Activated T-helper 1 cell treated with Interleukin-2 at 50 U/mL for 16 hours (primary cell): ENCODE data around the gene CNPY3.
A peak's percentile ranks its signal among the peaks of the same experiment; 100 is the strongest.
"Not testable (repeated sequence)": the region's sequence is repeated elsewhere in the genome, so short reads cannot be mapped to it uniquely, and the experiment has no call there.

Experiments used
- DNase-seq: peaks from one replicate; pipeline ENCODE4 v3.0.0-alpha.2; 2020; ENCODE audit warnings: low read depth

Gene CNPY3

DNA sequence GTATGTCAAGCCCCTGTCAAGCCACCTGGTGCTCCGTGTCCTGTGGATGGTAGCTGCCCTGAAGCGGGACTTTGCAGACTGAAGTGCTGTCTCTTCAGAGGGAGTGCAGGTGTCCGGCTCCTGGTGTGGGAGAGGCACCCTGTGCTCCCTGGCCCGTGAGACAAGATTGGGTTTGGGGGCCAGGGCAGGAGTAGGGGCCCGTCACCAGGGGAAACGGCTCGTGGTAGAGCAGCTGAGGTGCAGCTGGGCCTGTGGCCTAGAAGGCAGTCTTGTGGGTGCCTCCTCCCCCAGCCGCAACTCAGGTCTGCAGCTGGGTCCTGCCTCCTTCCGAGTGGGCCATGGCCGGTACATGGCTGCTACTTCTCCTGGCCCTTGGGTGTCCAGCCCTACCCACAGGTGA lies 13.5 kb upstream of the CNPY3 start, which contains the start of gene PTCRA:
PTCRA (plus strand) TSS at position 322 of the 400 bp plus-strand sequence; CDS start at position 339, 17 bp downstream.
- no peak for DNase-seq

DNA sequence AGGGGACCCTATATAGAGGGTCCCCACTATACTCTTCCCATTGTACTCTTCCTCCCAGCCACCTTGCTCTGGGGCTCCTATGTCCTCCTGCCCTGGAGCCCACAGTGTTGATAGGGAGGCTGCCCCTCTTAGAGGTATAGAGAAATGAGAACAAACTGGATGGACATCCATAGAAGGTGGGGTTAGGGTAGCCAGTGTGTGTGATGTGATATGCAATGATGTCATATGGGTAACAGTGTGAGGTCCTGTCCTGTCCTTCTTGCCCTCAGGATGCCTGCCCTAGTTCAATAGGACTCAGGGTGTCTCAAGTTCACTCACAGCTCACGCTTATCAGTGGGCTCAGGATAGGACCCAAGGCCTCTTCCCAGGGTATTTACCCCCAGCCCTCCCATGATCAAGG lies 13.0 kb upstream of the CNPY3 start:
- no peak for DNase-seq

DNA sequence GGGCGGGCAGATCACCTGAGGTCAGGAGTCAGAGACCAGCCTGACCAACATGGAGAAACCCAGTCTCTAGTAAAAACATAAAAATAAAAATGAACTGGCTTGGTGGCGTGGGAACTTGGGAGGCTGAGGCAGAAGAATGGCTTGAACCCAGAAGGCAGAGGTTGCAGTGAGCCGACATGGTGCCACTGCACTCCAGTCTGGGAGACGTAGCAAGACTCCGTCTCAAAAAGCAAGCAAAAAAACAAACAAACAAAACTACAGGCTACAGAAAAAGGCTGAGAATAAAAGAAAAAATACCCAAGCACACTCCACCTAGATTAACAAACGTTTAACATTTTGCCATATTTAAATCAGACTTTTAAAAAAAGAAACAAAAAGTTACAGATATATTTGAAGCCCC lies 7.5 kb upstream of the CNPY3 start:
- no peak for DNase-seq

DNA sequence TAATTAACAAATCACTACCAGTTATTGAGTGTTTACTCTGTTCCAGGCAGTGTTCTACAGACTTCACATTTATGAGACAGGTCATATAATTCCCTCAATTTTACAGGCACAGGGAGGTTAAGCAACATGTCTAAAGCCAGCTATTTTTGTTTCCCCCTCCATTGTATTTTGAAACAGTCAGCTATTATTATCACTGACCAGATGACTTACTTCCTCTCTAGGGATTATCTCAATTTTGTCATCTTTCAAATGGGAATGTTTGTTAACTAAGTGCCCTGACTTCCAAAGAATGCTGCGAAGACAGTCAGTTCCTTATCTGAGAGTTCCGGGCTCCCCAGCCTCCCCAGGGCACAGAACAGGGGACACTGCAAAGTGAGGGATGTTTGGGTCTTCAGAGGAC lies 5.6 kb upstream of the CNPY3 start:
- DNase-seq = no peak

DNA sequence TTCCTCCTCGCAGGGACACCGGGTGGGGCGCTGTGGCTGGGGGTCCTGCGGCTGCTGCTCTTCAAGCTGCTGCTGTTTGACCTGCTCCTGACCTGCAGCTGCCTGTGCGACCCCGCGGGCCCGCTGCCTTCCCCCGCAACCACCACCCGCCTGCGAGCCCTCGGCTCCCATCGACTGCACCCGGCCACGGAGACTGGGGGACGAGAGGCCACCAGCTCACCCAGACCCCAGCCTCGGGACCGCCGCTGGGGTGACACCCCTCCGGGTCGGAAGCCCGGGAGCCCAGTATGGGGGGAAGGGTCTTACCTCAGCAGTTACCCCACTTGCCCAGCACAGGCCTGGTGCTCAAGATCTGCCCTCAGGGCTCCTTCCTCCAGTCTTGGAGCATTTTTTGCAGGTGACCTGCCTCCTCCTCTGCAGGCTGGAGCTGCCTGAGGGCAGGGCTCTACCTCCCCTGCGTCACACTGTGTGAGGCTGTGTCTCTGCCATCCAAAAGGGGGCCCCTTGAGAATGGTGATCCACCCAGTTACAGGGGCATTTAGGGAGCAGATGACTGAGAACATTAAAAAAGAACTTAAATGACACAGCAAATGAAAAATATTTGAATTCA lies 3.9 kb upstream of the CNPY3 start:
- DNase-seq = no peak

DNA sequence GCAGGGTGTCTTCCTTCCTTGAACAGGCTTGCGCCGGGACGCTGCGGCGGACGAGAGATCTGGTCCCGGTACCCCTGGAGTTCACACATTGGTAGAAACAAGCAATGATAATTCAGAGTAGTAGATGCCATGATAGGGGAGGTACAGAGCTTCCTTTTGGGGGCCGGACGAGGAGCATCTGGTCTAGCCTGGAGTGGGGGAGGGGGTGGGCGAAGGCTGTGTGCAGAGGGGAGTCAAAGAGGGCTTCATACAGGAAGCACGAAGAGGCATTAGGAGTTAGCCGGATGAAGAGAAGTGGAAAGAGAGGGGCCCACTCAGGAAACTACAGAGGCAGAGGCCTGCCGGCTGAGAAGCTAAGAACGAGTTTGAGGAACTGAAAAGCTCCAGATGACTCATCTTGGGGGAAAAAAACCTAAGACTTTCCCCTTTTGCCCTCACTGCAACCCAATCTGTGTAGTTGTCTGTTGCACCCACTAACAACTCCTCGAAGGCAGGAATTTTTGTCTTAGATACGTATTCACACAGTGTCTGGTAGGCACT lies 611 bp downstream of the CNPY3 start:
- DNase-seq = peak; percentile 27

DNA sequence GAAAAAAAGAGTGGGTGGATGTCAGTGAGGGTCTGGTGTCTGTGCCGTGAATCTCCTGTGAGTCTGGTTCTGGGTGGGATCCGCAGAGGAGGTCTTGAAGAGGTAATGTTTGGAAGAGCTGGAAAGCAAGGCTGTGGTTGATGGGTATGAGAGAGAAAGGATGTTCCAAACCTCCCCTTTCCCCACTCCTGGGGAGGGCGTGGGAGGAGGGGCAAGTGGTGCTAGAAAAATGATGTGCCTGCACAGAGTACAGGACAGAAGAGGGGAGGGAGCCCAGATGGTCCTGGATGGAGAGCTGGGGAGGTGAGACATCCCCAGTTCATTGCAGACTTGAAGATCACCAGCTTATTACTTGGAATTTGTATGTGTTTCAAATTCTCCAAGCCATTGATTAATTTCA lies 3.1 kb downstream of the CNPY3 start:
- DNase-seq = no peak

DNA sequence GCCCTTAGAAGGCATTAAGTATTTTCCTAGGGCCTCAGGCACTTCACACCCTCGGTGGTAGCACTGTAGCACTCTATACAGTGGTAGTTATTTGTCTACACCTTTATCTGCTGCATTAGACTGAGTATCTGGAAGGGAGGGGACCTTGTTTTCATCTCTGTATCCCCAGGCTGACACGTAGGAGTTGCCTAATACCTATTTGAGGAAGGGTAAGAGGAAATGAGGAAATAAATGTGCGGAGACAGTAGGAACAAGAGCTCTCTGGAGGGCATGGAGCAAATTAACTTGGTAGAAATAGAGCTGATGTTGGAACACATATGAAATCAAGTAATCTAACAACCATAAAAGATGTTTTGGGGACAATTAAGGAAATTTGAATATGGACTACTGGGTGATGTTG lies 3.9 kb downstream of the CNPY3 start:
- no peak for DNase-seq

DNA sequence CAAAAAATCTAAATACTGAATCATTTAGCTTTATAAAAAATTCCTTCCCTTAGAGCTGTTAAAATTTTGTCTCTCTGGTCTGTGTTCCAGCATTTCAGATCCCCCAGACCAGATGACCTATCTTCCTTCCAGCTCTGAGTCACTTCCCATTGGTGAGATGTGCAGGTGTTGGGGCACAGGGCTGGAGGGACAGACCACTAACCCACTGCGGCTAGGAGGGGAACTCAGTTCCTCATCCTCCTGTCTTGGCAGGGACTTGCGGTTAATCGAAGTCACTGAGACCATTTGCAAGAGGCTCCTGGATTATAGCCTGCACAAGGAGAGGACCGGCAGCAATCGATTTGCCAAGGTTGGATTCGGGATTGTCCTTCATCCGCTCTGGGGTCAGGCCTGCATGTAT lies 6.0 kb downstream of the CNPY3 start:
- no peak for DNase-seq

DNA sequence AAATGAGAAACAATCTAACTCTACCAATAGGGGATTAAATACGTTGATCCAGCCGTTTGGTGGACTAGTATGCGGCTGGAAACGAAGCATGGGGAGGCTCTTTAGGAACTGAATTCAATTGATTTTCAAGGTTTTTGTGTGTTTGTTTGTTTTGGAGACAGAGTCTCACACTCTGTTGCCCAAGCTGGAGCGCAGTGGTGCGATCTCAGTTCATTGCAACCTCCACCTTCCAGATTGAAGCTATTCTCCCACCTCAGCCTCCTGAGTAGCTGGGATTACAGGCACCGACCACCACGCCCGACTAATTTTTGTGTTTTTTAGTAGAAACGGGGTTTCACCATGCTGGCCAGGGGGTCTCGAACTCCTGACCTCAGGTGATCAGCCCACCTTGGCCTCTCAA lies 7.1 kb downstream of the CNPY3 start:
- no peak for DNase-seq

DNA sequence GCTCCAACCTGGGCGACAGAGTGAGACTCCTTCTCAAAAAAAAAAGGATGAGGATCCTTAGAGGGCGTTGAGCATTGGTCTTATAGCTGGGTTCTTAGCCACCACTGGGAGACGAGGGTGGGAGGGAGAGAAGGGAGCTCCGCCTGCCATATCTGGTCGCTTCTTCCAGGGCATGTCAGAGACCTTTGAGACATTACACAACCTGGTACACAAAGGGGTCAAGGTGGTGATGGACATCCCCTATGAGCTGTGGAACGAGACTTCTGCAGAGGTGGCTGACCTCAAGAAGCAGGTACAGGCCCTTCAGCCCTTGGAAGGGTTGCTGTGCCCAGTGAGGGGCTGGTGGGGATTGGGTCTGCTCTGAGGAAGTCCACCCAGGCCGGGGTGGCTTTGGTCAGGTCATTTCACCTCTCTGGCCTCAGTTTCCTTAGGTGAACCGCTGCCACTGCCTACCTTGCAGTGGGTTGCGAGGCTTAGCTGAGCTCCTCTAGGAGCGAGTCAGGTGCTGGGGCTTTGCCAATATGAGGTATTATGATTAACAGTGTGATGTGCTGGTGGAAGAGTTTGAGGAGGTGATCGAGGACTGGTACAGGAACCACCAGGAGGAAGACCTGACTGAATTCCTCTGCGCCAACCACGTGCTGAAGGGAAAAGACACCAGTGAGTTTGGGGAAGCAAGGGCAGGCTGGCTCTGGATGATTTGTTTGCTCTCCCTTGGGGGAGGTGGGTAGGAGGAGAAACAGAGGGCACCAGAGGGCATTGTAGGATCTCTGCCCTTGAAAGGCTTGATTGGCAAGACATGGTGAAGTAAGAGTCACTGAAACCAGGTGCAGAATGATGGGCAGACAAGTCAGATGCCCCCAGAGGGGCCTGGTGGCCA lies 8.5 kb downstream of the CNPY3 start:
- no peak for DNase-seq

DNA sequence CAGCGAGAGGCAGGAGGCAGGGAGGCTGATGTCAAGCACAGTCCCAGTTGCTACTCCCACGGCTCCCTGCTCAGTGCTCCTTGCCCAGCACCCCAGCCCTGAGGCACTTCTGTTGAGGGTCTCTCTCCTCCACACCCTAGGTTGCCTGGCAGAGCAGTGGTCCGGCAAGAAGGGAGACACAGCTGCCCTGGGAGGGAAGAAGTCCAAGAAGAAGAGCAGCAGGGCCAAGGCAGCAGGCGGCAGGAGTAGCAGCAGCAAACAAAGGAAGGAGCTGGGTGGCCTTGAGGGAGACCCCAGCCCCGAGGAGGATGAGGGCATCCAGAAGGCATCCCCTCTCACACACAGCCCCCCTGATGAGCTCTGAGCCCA lies 9.1 kb downstream of the CNPY3 start:
- DNase-seq = no peak

DNA sequence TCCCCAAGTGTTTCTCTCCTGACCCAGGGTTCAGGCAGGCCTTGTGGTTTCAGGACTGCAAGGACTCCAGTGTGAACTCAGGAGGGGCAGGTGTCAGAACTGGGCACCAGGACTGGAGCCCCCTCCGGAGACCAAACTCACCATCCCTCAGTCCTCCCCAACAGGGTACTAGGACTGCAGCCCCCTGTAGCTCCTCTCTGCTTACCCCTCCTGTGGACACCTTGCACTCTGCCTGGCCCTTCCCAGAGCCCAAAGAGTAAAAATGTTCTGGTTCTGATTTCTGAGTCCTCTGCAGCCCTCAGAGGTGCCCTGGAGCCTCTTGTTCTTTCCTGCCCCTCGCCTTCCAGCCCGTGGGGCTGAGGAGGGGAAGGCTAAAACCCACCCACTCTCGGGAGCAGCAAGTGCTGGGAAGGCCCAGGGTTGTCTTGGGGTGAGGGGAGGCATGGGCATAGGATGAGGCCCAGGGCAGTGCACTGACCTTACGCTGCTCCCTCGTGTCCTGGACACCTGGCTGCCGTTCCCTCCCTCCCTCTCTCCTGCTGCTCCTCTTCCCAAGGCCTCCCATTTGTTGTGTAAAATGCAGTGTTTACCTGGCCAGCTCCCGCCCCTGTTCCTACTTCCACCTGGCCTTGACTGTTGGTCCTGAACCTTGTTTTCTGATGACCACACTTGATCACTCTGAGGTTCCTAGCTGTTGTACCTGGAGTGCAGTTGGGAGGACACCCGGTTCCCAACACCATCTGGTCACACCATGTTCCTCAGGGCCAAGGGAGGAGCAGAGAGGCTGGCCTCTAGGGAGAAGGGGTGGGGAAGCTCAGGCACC lies 9.9 kb downstream of the CNPY3 start:
- no peak for DNase-seq

DNA sequence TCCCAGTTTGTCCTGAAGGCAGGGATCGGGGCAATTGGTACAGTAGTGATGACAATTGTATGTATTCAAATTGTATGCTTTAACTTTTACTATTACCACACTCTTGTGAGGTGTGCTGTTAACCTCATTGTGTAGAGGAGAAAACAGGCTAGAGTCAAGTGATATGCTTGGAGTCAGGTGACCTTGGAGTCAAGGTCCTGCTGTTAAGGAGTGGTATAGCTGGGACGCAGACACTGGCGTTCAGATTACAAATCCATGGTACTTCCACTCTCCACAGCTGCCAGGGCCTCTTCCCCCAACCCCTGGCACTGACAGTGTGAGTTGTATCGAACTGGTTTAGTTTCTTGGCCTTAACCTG lies 10.5 kb downstream of the CNPY3 start:
- DNase-seq = no peak

DNA sequence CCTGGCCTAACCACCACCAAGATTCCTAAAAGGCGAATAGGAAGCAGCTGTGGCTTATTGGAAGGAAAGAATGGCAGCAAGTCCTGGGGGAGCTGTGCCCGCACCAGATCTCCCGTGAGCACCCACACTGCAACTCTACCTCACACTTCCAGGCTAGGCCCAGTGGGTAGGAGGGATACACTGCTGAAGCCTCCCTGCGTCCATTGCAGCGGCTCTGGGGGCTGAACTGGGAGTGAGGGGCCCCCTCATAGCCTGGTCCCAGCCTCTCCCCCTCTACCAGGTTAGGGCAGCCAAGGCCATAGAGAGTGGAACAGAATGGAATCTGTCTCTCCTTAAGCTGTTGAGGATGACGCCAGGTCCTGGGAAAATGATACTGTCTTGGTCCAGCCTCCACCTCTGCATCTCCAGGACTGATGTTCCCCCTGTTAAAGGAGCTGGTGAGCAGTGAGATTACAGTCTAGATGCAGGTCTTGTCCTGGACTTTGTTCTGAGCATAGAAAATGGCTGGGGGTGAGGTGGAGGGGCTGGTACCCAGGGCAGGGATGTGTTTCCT lies 11.3 kb downstream of the CNPY3 start:
- DNase-seq = no peak

DNA sequence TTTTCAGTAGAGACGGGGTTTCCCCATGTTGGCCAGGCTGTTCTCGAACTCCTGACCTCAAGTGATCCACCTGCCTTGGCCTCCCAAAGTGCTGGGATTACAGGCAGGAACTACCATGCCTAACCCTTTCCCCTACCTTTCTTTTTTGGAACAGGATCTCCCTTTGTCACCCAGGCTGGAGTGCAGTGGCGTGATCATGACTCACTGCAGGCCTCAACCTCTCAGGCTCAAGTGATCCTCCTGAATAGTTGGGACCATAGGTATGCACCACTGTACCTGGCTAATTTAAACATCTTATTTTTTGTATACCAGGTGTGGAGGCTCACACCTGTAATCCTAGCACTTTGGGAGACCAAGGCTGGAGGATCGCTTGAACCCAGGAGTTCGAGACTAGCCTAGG lies 12.1 kb downstream of the CNPY3 start:
- DNase-seq = not testable (repeated sequence)

DNA sequence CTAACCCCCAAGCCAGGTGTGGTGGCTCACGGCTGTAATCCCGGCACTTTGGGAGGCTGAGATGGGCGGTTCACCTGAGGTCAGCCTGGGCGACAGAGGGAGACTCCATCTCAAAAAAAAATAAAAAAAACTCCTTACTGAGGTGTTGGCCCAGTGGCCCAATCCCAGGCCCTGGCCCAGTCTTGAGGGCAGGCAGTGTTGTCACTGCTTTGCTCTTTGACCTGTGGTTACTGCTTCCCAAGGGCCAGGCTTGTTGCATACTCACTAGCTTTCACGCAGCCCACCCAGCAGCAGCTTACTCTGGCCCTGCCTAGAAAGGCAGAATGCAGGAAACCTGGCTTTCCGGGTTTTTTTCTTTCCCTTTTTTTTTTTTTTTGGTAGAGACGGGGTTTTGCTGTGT lies 13.2 kb downstream of the CNPY3 start:
- DNase-seq = no peak

DNA sequence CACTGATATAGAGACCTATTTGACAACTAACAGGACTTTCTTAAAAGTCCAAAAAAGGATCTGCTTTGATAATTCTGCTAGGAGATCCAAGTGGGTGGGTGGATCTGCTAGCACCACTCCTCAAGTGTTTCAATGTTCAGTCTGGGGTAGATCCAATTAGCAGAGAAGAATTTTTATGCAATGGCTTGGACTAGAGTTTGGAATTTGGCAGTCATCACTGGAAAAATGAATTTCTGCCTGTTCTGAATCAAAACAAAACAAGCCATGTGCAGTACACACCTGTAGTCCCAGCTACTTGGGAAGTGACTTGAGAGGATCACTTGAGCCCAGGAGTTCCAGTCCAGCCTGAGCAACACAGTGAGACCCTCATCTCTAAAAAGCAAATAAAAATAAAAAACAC lies 18.7 kb downstream of the CNPY3 start:
- no peak for DNase-seq

DNA sequence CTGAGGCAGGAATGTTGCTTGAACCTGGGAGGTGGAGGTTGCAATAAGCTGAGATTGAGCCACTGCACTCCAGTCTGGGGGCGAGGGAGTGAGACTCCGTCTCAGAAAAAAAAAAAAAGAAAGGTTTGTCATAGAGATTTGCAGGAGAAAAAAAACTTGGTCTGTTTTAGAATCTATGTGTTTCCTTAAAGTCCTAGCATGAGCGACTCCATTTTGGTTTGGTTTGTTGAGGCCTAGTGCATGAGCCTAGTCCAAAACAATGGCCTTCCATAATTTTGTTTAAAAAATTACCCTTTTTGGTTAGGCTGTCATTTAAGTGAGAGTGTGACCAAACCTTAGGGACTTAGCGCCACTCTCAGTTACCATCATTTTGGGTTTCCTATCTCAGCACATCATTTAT lies 23.1 kb downstream of the CNPY3 start:
- DNase-seq = no peak

DNA sequence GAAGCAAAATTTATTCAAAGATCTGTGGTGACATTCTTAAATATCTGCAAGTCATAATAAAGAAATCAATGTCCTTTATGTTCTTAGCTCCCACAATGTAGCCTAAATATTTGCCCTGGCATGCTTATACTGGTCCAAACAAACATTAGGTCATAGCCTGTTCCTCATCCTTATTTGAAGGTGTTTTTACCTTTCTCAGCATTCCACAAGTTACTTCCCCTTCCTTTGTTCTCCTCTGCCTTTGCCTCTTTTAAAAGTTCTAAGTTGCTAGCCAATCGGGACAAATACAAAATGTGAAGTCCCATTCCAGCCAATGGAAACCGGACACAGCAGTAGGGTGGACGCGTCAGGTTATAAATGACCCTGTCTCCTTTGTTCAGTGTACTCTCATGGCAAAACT lies 25.1 kb downstream of the CNPY3 start:
- not testable (repeated sequence) for DNase-seq

DNA sequence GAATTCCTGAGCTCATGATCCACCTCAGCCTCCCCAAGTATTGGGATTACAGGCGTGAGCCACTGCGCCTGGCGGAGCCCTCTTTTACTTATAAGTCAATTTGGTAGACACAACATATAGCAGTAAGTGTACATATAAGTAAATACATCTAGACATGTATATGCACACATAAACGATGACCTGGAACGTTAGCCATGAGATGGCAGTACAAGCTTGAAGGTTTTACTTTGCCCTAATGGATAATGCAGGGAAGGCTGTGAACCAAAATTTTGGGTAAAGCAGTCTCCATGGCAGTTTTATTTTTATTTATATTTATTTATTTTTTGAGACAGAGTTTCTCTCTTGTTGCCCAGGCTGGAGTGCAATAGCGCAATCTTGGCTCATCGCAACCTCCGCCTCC lies 28.8 kb downstream of the CNPY3 start:
- DNase-seq = no peak

DNA sequence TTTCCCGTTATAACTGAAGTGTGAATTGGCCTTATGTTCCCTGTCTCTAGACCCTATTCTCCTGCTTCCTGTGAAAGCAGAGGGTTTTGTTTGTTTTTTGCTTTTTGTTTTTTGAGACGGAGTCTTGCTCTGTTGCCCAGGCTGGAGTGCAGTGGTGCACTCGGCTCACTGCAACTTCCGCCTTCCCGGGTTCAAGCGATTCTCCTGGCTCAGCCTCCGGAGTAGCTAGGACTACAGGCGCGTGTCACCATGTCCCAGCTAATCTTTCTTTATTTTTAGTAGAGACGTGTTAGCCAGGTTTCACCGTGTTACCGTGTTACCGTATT lies 30.6 kb downstream of the CNPY3 start:
- no peak for DNase-seq
